HG02973 (cell line): Measurements from ENCODE around the gene ZNF770.

Source experiments
- ATAC-seq: cut with Tn5 transposase; IDR thresholded peaks from one replicate; pipeline ENCODE4 v1.9.1; 2021; ENCODE audit warnings: moderate library complexity; ENCODE audit not compliant: unreplicated experiment

ZNF770 gene

GRCh38 chr15:34988027-34988902, at the start of gene ZNF770:
ZNF770 (minus strand) TSS chr15:34988287; CDS start chr15:34983434, 4,853 bp downstream.
- peak; percentile 67 for ATAC-seq

GRCh38 chr15:35028235-35028984, 40.3 kb upstream of the ZNF770 start:
- ATAC-seq, result no peak

- no peak for ATAC-seq
Measured at GRCh38 chr15:35023804-35024203, 35.7 kb upstream of the ZNF770 start.

- no peak for ATAC-seq
Measured at GRCh38 chr15:35020974-35021373, 32.9 kb upstream of the ZNF770 start.

- ATAC-seq, result no peak
Measured at GRCh38 chr15:35019404-35020327, 31.6 kb upstream of the ZNF770 start.

GRCh38 chr15:35014241-35014640, 26.2 kb upstream of the ZNF770 start:
- no peak for ATAC-seq

- ATAC-seq, result no peak
Measured at GRCh38 chr15:35013370-35013769, 25.3 kb upstream of the ZNF770 start.

- no peak for ATAC-seq
Measured at GRCh38 chr15:35007397-35007796, 19.3 kb upstream of the ZNF770 start.

GRCh38 chr15:35005933-35006332, 17.8 kb upstream of the ZNF770 start:
- ATAC-seq, result no peak

- no peak for ATAC-seq
Measured at GRCh38 chr15:35003928-35004327, 15.8 kb upstream of the ZNF770 start.

- no peak for ATAC-seq
Measured at GRCh38 chr15:35000511-35000910, 12.4 kb upstream of the ZNF770 start.

GRCh38 chr15:34999906-35000305, 11.8 kb upstream of the ZNF770 start:
- ATAC-seq, result no peak

GRCh38 chr15:34994925-34995324, 6.8 kb upstream of the ZNF770 start:
- ATAC-seq, result no peak

GRCh38 chr15:34993877-34994276, 5.8 kb upstream of the ZNF770 start:
- peak; percentile 91 for ATAC-seq

- ATAC-seq, result no peak
Measured at GRCh38 chr15:34993412-34993811, 5.3 kb upstream of the ZNF770 start.

- no peak for ATAC-seq
Measured at GRCh38 chr15:34987609-34988026, 469 bp downstream of the ZNF770 start.

GRCh38 chr15:34986771-34987480, 1.2 kb downstream of the ZNF770 start:
- no peak for ATAC-seq

GRCh38 chr15:34986326-34986725, 1.8 kb downstream of the ZNF770 start:
- no peak for ATAC-seq

GRCh38 chr15:34984889-34985630, 3.0 kb downstream of the ZNF770 start:
- no peak for ATAC-seq

GRCh38 chr15:34976743-34977142, 11.3 kb downstream of the ZNF770 start:
- no peak for ATAC-seq
